ENCODE data around the gene AFF3.

AFF3 gene

DNA sequence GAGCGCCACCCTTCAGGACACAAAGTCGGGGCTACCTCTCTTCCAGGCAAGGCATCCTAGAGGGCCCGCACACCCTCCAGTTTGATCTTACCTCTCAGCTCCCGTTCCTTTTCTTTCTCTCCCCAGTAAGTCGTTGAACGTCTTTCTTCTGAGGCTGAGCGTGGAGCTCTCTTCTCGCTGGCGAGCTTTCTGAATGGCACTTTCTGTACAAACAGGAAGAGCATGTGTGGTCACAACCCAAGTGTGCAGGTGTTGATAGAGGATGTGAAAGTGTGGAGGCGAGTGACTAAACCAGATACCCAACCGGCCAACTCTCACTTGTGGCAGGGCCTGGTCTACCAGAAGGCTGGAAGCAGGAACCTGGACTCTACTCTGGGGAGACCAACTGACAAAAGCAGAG, at the start of gene AFF3:
Gene AFF3, minus strand, starts transcription at position 198 of the 400 bp plus-strand sequence. CDS start 38,136 bp downstream, outside the sequence.
- Histone ChIP-seq H3K4me2 (peak within 1 kb of the TSS; percentile 86), H3K9ac (peak within 1 kb of the TSS; percentile 85), H3K36me3 (no peaks in the 10 kb centered on the region), H4K20me1 (no peaks in the 10 kb centered on the region), H3K27ac (peak within 1 kb of the TSS; percentile 94), H3K9me3 (no peaks in the 10 kb centered on the region), H3K4me1 (peaks cover 83% of the 10 kb centered on the region), H3K4me3 (peak within 1 kb of the TSS; percentile 70), H3K27me3 (no peaks in the 10 kb centered on the region)
- no peak for TF ChIP-seq Cebpa-rat (IDR thresholded peaks at IDR 0.05)

DNA sequence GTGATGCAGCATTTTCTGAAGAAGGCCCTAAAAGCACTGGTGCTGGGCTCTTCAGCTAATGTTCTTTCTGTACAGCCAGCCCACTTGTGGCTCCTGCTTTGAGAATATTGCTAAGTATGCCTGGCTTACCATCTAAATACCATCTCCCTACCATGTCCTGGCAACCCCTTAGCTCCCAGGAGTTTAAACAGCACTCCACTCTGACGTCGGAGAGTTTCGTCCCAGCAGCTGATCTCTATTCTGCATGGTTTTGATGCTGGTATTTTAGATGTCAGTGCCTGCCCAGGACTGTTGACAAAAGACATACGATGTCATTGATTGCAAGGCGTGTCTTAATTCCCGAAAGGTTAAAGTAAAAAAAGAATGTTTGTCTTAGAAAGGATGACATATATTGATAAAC, 47.0 kb upstream of the AFF3 start:
- no peak overlapping the region for H3K4me2 ChIP-seq
- H3K4me3 ChIP-seq = no peak overlapping the region
- no peaks in the 10 kb centered on the region for H3K36me3 ChIP-seq
- TF ChIP-seq Cebpa-rat (IDR thresholded peaks at IDR 0.05) = no peak
- no peaks in the 10 kb centered on the region for H4K20me1 ChIP-seq
- no peak overlapping the region for H3K9ac ChIP-seq
- no peaks in the 10 kb centered on the region for H3K9me3 ChIP-seq
- no peak overlapping the region for H3K27ac ChIP-seq
- H3K27me3 ChIP-seq = no peaks in the 10 kb centered on the region
- peaks cover 5% of the 10 kb centered on the region; the same call in 1 of the 2 replicates for H3K4me1 ChIP-seq

- Histone ChIP-seq H4K20me1 (no peaks in the 10 kb centered on the region), H3K9me3 (no peaks in the 10 kb centered on the region), H3K4me2 (no peak overlapping the region), H3K27ac (no peak overlapping the region), H3K36me3 (no peaks in the 10 kb centered on the region), H3K9ac (no peak overlapping the region), H3K27me3 (no peaks in the 10 kb centered on the region), H3K4me3 (no peak overlapping the region), H3K4me1 (peaks cover 8% of the 10 kb centered on the region; the same call in 1 of the 2 replicates)
- TF ChIP-seq Cebpa-rat (IDR thresholded peaks at IDR 0.05) = no peak
Measured at GRCh38 chr2:100188326-100188725, 45.9 kb upstream of the AFF3 start.

DNA sequence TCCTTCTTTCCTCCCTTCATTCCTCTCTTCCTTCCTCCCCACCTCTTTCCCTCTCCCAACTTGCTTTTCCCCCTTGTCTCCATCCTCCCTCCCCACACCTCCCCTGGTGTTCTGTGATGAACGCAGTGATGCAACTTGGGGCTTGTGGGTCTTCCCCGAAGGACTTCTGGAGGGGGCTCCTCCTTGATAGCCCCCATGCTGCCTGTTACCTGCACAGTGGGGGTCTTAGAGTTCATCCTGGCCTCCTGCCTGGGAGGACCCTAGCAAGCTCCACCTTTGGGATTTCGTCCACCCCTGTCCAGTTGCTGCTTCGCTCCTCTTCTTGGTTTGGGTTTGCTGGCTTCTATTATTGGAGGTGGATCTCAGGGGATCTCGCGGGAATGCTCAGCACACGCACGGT, 43.7 kb upstream of the AFF3 start:
- Histone ChIP-seq H3K27ac (no peak overlapping the region), H3K9ac (no peak overlapping the region), H4K20me1 (no peaks in the 10 kb centered on the region), H3K36me3 (no peaks in the 10 kb centered on the region), H3K4me1 (peaks cover 8% of the 10 kb centered on the region; the same call in 1 of the 2 replicates), H3K9me3 (no peaks in the 10 kb centered on the region), H3K4me2 (no peak overlapping the region), H3K4me3 (no peak overlapping the region), H3K27me3 (no peaks in the 10 kb centered on the region)
- TF ChIP-seq Cebpa-rat (IDR thresholded peaks at IDR 0.05) = no peak

DNA sequence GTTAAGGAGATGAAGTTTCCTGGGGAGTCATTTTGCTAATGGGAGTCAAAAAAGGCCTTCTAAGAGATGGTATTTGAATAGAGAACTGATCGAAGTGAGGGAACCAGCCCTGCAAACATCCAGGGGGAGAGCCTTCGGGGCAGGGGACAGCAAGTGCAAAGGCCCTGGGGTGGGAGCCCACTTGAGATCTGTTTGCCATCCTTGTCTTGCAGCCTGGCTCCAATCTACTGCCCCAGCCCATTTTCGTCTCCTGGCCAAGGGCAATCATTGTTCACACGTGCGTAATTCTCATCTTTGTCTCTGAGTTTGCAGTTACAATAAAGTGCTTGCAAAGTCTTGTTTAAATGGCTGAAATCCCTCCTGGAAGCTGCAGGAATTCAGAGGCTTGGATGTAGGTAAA, 43.1 kb upstream of the AFF3 start:
- H3K4me1 ChIP-seq = peaks cover 8% of the 10 kb centered on the region; the same call in 1 of the 2 replicates
- no peak overlapping the region for H3K4me3 ChIP-seq
- H3K9ac ChIP-seq = no peak overlapping the region
- no peaks in the 10 kb centered on the region for H3K9me3 ChIP-seq
- no peak overlapping the region for H3K4me2 ChIP-seq
- no peaks in the 10 kb centered on the region for H3K36me3 ChIP-seq
- H3K27me3 ChIP-seq = no peaks in the 10 kb centered on the region
- no peaks in the 10 kb centered on the region for H4K20me1 ChIP-seq
- TF ChIP-seq Cebpa-rat (IDR thresholded peaks at IDR 0.05) = no peak
- H3K27ac ChIP-seq = no peak overlapping the region

DNA sequence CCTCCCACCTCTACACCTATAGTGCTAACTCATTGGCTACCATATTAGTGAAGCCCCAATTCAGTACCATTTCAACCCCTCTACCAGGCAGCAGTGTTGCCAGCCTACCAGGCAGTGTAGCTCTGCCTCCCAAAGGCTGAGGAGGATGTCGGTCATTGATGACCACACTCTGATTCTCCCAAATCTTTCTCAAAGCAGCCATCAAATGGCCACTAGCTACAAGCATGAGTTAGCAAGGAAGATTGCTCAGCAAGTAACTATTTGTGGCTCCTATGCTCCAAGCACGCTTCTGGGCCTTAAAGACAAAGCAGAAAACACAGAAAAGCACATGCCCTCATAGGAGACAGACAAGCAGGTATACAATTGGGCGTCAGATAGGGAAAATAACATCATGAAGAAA, 42.7 kb upstream of the AFF3 start:
- Histone ChIP-seq H3K27ac (no peak overlapping the region), H3K4me2 (peak overlapping the region; percentile 35), H3K4me3 (no peak overlapping the region), H3K9ac (no peak overlapping the region), H3K4me1 (peaks cover 8% of the 10 kb centered on the region; the same call in 1 of the 2 replicates), H3K36me3 (no peaks in the 10 kb centered on the region), H3K9me3 (no peaks in the 10 kb centered on the region), H4K20me1 (no peaks in the 10 kb centered on the region), H3K27me3 (no peaks in the 10 kb centered on the region)
- TF ChIP-seq Cebpa-rat (IDR thresholded peaks at IDR 0.05) = no peak

DNA sequence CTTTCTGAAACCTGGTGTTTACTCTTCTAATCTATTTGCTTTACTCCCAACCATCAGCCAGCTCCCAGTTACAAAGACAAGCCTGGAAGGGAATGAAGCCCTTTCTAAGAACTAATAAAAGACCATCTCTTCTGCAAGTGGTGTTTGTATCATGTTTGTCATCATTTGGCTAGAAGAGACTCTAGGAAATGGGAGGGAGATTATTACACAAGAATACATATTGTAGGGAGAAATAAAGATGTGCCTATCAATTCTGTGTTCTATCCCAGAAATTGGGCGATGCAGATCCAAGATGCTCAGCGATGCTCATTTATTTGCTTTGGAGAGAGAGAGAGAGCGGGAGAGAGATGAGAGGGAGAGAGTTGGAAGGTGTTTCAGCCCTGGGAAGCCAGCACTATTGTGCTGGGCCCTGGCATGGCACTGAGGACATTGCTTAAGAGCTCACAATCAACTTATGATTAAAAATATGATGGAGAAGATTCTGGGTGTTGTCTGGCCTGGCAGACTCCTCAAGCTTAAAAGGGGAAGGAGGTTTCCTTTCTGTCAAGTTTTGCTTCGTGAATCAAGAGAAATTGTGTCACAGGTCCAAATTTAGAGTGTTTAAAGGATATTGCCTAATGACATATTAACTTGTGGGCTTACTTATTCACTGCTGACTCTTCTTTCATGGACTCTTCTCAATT, 41.8 kb upstream of the AFF3 start:
- Histone ChIP-seq H3K27ac (no peak overlapping the region), H3K4me2 (peak overlapping the region; percentile 35), H3K4me1 (peaks cover 8% of the 10 kb centered on the region; the same call in 1 of the 2 replicates), H3K9me3 (no peaks in the 10 kb centered on the region), H4K20me1 (no peaks in the 10 kb centered on the region), H3K9ac (no peak overlapping the region), H3K36me3 (no peaks in the 10 kb centered on the region), H3K27me3 (no peaks in the 10 kb centered on the region), H3K4me3 (no peak overlapping the region)
- TF ChIP-seq Cebpa-rat (IDR thresholded peaks at IDR 0.05) = no peak

DNA sequence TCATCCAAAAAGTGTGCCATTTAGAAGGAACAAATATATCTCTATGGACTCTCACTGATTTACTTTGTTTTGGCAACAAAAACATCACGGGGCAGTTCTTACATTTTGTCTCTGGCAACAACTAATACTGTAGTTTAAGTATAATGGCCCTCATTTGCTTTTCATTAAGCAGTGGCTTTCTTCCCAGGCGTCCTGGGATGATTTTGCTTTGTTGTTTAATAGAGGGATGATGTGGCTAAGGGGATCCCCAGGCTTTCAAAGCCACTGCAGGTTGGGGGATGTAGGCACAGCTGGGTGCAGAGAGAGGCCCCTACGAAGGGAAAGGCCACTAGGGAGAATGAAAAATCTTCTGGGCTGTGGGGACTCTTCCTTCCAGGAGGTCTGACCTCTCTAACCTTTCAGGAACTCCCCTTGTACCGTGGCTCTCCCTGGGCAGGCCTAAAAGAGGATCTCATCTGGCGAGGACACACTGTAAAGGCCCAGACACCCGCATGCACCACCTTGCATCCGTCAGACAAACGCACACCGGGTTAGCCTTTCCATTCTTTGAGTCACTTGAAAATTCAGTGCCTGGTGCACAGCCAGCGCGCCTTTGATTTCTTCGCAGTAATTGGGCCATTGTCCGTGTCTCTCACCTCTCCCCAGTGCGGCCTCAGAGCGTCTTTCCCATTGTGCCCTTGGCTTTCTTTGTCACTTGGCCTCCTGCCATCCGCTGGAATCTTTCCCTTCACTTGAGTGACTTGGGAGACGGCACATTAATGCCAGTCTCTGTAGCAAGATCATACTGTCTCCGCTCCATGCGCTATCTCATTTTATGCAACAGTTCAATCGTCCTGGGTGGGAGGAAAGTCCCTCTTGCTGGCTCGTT, 40.3 kb upstream of the AFF3 start:
- Histone ChIP-seq H3K27ac (no peak overlapping the region), H4K20me1 (no peaks in the 10 kb centered on the region), H3K9me3 (peaks cover 6% of the 10 kb centered on the region), H3K4me1 (peaks cover 8% of the 10 kb centered on the region; the same call in 1 of the 2 replicates), H3K27me3 (no peaks in the 10 kb centered on the region), H3K36me3 (no peaks in the 10 kb centered on the region), H3K4me3 (no peak overlapping the region), H3K4me2 (no peak overlapping the region), H3K9ac (no peak overlapping the region)
- TF ChIP-seq Cebpa-rat (IDR thresholded peaks at IDR 0.05) = no peak

DNA sequence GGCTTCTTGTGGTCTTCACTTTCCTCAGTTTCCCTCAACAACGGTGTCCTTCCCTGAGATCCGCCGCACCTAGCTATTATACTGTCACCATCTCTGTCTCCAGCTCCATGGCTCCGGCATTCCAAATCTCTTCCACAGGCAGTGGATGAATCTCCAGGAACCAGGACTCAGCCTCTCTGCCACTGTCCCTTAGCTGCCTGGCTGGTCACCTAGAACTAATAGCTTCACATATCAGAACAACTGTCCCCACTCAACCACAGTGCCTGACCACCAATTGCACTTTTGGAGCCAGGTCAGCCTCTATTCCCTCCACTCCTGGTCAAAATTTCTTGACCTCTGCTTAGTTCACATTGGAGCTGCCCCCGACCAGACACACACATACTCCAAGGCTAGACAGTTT, 38.1 kb upstream of the AFF3 start:
- Histone ChIP-seq H3K4me3 (no peak overlapping the region), H3K9ac (no peak overlapping the region), H3K27ac (no peak overlapping the region), H3K4me1 (peaks cover 8% of the 10 kb centered on the region; the same call in 1 of the 2 replicates), H3K36me3 (no peaks in the 10 kb centered on the region), H3K9me3 (peaks cover 7% of the 10 kb centered on the region), H4K20me1 (no peaks in the 10 kb centered on the region), H3K27me3 (no peaks in the 10 kb centered on the region), H3K4me2 (no peak overlapping the region)
- TF ChIP-seq Cebpa-rat (IDR thresholded peaks at IDR 0.05) = no peak

- H3K9me3 ChIP-seq = peaks cover 7% of the 10 kb centered on the region
- H3K9ac ChIP-seq = no peak overlapping the region
- H3K4me3 ChIP-seq = no peak overlapping the region
- H3K36me3 ChIP-seq = no peaks in the 10 kb centered on the region
- no peak overlapping the region for H3K27ac ChIP-seq
- H3K27me3 ChIP-seq = no peaks in the 10 kb centered on the region
- H4K20me1 ChIP-seq = no peaks in the 10 kb centered on the region
- TF ChIP-seq Cebpa-rat (IDR thresholded peaks at IDR 0.05) = no peak
- H3K4me2 ChIP-seq = no peak overlapping the region
- peaks cover 7% of the 10 kb centered on the region; the same call in 1 of the 2 replicates for H3K4me1 ChIP-seq
Measured at GRCh38 chr2:100179806-100180205, 37.4 kb upstream of the AFF3 start.

Data from BLaER1 (cell line).